ENCODE measurements around the gene HECTD3. TPM values are rescaled to one million over a fixed set of nuclear protein-coding genes. Genes with fewer than 3 reads are reported as not detected.

Gene HECTD3
- total RNA-seq, 1 donor from 2014 or later: 44.3 TPM

DNA sequence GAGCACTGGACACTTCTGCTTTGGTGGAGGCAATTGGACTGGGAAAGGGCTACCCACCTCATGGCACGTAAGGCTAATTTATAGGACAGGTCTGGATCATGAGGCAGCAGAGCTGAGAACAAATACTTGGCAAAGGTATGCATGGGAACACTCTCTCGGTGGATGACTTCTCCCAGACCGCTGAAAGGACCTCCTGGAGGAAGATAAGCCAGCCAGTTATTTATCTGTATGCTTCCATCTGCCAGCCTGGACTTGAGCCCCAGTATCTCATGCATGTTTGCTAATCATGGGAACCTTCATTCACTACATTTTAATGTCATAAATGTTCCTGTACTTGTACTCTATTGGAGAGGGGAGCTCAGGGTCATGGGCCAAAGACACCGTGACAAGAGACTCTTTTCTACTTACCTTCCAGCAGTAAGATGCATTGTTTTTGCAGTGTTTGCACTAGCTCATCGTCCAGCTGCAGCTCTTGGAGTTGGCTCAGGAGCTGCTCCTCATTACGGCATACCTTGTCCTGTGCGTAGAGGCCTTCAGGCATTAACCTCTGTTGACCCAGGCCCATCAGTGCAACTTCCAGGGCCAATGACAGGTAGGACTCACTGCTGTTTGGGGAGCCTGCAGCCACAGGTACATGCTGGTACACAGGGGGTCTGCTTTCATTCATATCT is 24.6 kb upstream of the HECTD3 start:
- Histone ChIP-seq H3K27me3 (ENCODE audit: control insufficient read depth, insufficient read depth, low read length) (no peaks in the 10 kb centered on the region), H3K36me3 (ENCODE audit: control insufficient read depth, insufficient read depth, low read length) (no peaks in the 10 kb centered on the region), H3K4me3 (ENCODE audit: low read depth, low read length) (no peak overlapping the region)
- DNase-seq (ENCODE audit: low read depth): no peak
- no peak for TF ChIP-seq CTCF (IDR thresholded peaks at IDR 0.05; ENCODE audit: insufficient read depth, low read length, poor library complexity, severe bottlenecking)

- Histone ChIP-seq H3K36me3 (ENCODE audit: control insufficient read depth, insufficient read depth, low read length) (no peaks in the 10 kb centered on the region), H3K27me3 (ENCODE audit: control insufficient read depth, insufficient read depth, low read length) (no peaks in the 10 kb centered on the region), H3K4me3 (ENCODE audit: low read depth, low read length) (no peak overlapping the region)
- TF ChIP-seq CTCF (IDR thresholded peaks at IDR 0.05; ENCODE audit: insufficient read depth, low read length, poor library complexity, severe bottlenecking): no peak
- DNase-seq (ENCODE audit: low read depth): no peak
These were observed 22.2 kb upstream of the HECTD3 start for GRCh38 chr1:45033356-45033755.

DNA sequence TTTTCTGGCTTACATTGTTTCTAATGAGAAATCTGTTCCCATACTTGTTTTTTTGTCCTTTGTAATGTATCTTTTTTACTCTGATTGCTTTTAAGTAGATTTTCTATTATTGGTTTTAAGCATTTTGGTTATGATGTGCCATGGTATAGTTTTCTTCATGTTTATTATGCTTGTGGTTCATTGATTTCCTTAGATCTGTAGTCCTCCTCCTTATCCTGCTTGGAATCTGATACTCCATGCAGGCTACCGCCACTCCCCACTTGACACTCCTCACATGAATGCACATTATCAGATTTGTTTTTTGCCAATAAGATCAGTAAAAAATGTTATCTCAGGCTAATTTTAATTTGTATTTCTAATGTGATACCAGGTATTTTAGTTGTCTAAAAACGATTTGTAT is 21.7 kb upstream of the HECTD3 start:
- no peak for TF ChIP-seq CTCF (IDR thresholded peaks at IDR 0.05; ENCODE audit: insufficient read depth, low read length, poor library complexity, severe bottlenecking)
- H3K4me3 ChIP-seq (ENCODE audit: low read depth, low read length): no peak overlapping the region
- H3K36me3 ChIP-seq (ENCODE audit: control insufficient read depth, insufficient read depth, low read length): no peaks in the 10 kb centered on the region
- DNase-seq (ENCODE audit: low read depth): no peak
- no peaks in the 10 kb centered on the region for H3K27me3 ChIP-seq (ENCODE audit: control insufficient read depth, insufficient read depth, low read length)

DNA sequence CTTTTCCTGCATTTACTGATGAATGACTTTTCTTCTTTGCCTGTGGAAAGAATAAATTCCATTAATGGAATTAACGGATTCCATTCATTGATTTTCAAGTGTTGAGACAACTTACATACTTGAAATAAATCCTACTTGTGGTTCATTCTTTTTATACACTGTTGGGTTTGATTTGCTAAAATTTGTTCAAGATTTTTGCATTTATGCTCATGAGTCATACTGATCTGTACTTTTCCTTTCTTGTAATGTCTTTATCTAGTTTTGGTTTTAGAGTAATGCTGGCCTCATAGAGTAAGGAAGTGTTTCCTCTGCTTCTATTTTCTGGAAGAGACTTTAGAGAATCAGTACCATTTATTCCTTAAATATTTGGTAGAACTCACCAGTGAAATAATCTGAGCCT is 15.3 kb upstream of the HECTD3 start:
- H3K27me3 ChIP-seq (ENCODE audit: control insufficient read depth, insufficient read depth, low read length): no peaks in the 10 kb centered on the region
- TF ChIP-seq CTCF (IDR thresholded peaks at IDR 0.05; ENCODE audit: insufficient read depth, low read length, poor library complexity, severe bottlenecking): no peak
- no peak overlapping the region for H3K4me3 ChIP-seq (ENCODE audit: low read depth, low read length)
- H3K36me3 ChIP-seq (ENCODE audit: control insufficient read depth, insufficient read depth, low read length): no peaks in the 10 kb centered on the region
- no peak for DNase-seq (ENCODE audit: low read depth)

DNA sequence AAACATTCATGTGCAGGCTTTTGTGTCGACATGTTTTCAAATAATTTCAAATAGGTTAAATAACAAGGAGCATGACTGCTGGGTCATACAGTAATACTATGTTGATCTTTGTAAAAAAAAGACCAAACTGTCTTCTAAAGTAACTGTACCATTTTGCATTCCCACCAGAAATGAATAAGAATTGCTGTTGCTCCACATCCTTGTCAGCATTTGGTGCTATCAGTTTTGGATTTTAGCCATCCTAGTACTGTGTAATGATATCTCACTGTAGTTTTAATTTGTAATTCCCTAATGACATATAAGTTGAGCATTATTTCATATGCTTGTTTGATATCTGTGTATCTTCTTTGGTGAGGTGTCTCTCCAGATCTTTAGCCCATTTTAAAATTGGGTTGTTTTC is 12.5 kb upstream of the HECTD3 start:
- TF ChIP-seq CTCF (IDR thresholded peaks at IDR 0.05; ENCODE audit: insufficient read depth, low read length, poor library complexity, severe bottlenecking): no peak
- no peaks in the 10 kb centered on the region for H3K27me3 ChIP-seq (ENCODE audit: control insufficient read depth, insufficient read depth, low read length)
- DNase-seq (ENCODE audit: low read depth): no peak
- H3K4me3 ChIP-seq (ENCODE audit: low read depth, low read length): no peak overlapping the region
- H3K36me3 ChIP-seq (ENCODE audit: control insufficient read depth, insufficient read depth, low read length): no peaks in the 10 kb centered on the region

DNA sequence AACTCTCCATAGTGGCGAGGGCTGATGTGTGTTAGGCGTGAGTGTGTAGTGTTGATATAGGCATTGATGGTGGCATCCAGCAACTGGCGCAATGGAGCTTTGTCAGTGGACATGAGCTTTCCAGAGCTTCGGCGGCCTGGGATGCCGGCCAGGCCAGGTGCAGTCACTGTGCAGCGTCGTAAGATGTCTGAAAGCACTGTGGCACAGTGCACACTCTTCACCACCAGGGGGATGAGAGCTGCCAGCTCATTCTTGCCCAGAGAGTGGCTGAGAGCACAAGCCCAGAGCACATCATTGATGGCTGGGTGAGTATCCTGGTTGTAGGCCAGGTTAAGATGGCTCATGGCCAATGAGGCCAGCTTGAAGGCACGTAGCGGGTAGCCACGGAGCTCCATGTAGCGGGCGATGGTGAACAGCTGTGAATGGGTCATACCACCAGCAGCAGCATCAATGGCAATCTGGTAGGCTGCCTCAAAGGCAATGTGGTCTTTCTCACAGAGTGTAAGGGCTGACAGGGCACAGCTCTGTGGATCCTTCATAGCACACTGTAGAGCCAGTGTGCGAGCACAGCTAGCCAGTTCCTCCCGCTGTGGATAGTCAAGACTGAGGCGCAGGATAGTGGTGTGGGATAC is 7.6 kb upstream of the HECTD3 start:
- H3K4me3 ChIP-seq (ENCODE audit: low read depth, low read length): no peak overlapping the region
- TF ChIP-seq CTCF (IDR thresholded peaks at IDR 0.05; ENCODE audit: insufficient read depth, low read length, poor library complexity, severe bottlenecking): peak; percentile 85
- peaks cover 2% of the 10 kb centered on the region for H3K36me3 ChIP-seq (ENCODE audit: control insufficient read depth, insufficient read depth, low read length)
- DNase-seq (ENCODE audit: low read depth): no peak
- no peaks in the 10 kb centered on the region for H3K27me3 ChIP-seq (ENCODE audit: control insufficient read depth, insufficient read depth, low read length)
